HepG2 (cell line): Measurements from ENCODE around the gene CKAP5. TPM values are rescaled to one million over a fixed set of nuclear protein-coding genes. Genes with fewer than 3 reads are reported as not detected.

Experiments used
- ATAC-seq: fragments of 200-7000 bp; cut with Tn5 transposase; 3 replicates; pipeline ENCODE4 v1.9.1; 2020; ENCODE audit warnings: mild to moderate bottlenecking, moderate library complexity
- BruUV-seq: library from RNA; stranded (reverse); fragments of 400-500 nt; replicated peaks from 2 replicates; lab custom pipeline; 2021; lab: Mats Ljungman, UMichigan
- CTCF ChIA-PET: fragments of 300-600 bp; formaldehyde crosslinking; extraction: SDS; loops from one replicate; lab custom pipeline; 2021; ENCODE audit warnings: low total read pairs, inconsistent platforms, low intra/inter-chr PET ratio; lab: Yijun Ruan, JAX
- POLR2A ChIA-PET: fragments of 350-600 bp; sonication (Branson Sonifier 250); formaldehyde crosslinking; loops from one replicate; lab custom pipeline; 2020; ENCODE audit warnings: antibody characterized with exemption, inconsistent platforms; lab: Yijun Ruan, JAX
- DNase-seq: peaks from one replicate; pipeline ENCODE4 v3.0.0-alpha.2; 2015; ENCODE audit warnings: low spot score
- FAIRE-seq: peaks from 3 replicates; lab custom pipeline; 2011; peaks lifted over from hg19 to GRCh38; lab: Jason Lieb, UNC
- H2AFZ ChIP-seq: one replicate; pipeline ENCODE4 v1.6.1; 2011; ENCODE audit warnings: low read length, inconsistent platforms
- H3K27ac ChIP-seq: fragments of 300-600 bp; 3 replicates; pipeline ENCODE4 v1.8.0; 2011; ENCODE audit warnings: mixed run types, mild to moderate bottlenecking, mixed read lengths, low read length, inconsistent platforms; ENCODE audit not compliant: insufficient read depth; ENCODE audit errors: extremely low read length
- H3K27me3 ChIP-seq, 2 experiments: fragments of 200-600 bp in 1 of 2; 2 replicates in 1 of 2; 3 replicates in 1 of 2; pipeline versions ENCODE4 v1.6.0 to v1.8.0; 2011; ENCODE audit warnings: low read length in 2 of 2, mild to moderate bottlenecking in 2 of 2, moderate library complexity in 2 of 2, inconsistent platforms in 1 of 2; ENCODE audit not compliant: insufficient read depth in 2 of 2, control insufficient read depth in 1 of 2
- H3K36me3 ChIP-seq, 2 experiments: fragments of 200-600 bp in 1 of 2; replicated peaks in 1 of 2; 2 replicates in 1 of 2; 3 replicates in 1 of 2; pipeline versions ENCODE4 v1.5.1 to v1.8.0; 2011; ENCODE audit warnings: low read length in 2 of 2, inconsistent platforms in 1 of 2; ENCODE audit not compliant: insufficient read depth in 2 of 2, control insufficient read depth in 1 of 2
- H3K4me1 ChIP-seq: 2 replicates; pipeline ENCODE4 v1.5.1; 2012; ENCODE audit warnings: low read length, inconsistent platforms; ENCODE audit not compliant: insufficient read depth
- H3K4me2 ChIP-seq: 2 replicates; pipeline ENCODE4 v1.6.0; 2011; ENCODE audit warnings: low read depth, low read length, inconsistent platforms
- H3K4me3 ChIP-seq, 3 experiments: fragments of 200-600 bp in 1 of 3; sonication (generic), shearing (Covaris generic) in 1 of 3; replicated peaks in 1 of 3; 2 replicates each; pipeline ENCODE4 v1.5.1; 2011 to 2016; ENCODE audit warnings: low read length in 3 of 3, inconsistent platforms in 2 of 3, low read depth in 2 of 3, mild to moderate bottlenecking in 2 of 3, control low read depth in 1 of 3, mixed read lengths in 1 of 3; ENCODE audit not compliant: insufficient read depth in 1 of 3
- H3K79me2 ChIP-seq: one replicate; pipeline ENCODE4 v1.6.1; 2011; ENCODE audit warnings: low read length, inconsistent platforms; ENCODE audit not compliant: insufficient read depth
- H3K9ac ChIP-seq: 2 replicates; pipeline ENCODE4 v1.6.0; 2011; ENCODE audit warnings: mild to moderate bottlenecking, low read depth, low read length, inconsistent platforms; ENCODE audit not compliant: insufficient read depth
- H3K9me3 ChIP-seq: 2 replicates; pipeline ENCODE4 v1.5.1; 2012; ENCODE audit warnings: mild to moderate bottlenecking, low read length
- H4K20me1 ChIP-seq: 2 replicates; pipeline ENCODE4 v1.6.0; 2011; ENCODE audit warnings: inconsistent platforms, mild to moderate bottlenecking, low read length, moderate library complexity; ENCODE audit not compliant: insufficient read depth
- NFKBIZ ChIP-seq: IDR thresholded peaks from 2 replicates; pipeline ENCODE4 v1.6.1; 2018; ENCODE audit warnings: missing genetic modification reagents, missing compliant biosample characterization
- RFX1 ChIP-seq: fragments of 450-650 bp; IDR thresholded peaks from 2 replicates; pipeline ENCODE4 v1.6.1; 2017
- SKIL ChIP-seq: sonication (generic); formaldehyde crosslinking; IDR thresholded peaks from 2 replicates; pipeline ENCODE4 v1.8.0; 2022; ENCODE audit warnings: missing genetic modification reagents, mild to moderate bottlenecking, moderate library complexity, borderline replicate concordance
- TFE3 ChIP-seq: IDR thresholded peaks from 2 replicates; pipeline ENCODE4 v1.6.1; 2016
- TRIM22 ChIP-seq: fragments of 450-650 bp; IDR thresholded peaks from 2 replicates; pipeline ENCODE4 v1.6.1; 2017
- ZNF235 ChIP-seq: sonication (generic); formaldehyde crosslinking; IDR thresholded peaks from 2 replicates; pipeline ENCODE4 v1.8.1; 2023; ENCODE audit warnings: mild to moderate bottlenecking, missing genetic modification reagents, borderline replicate concordance
- ZNF24 ChIP-seq: fragments of 450-650 bp; IDR thresholded peaks from 2 replicates; pipeline ENCODE4 v1.6.1; 2017; ENCODE audit warnings: antibody characterized with exemption, mild to moderate bottlenecking
- ZNF576 ChIP-seq: sonication (generic); formaldehyde crosslinking; IDR thresholded peaks from 2 replicates; pipeline ENCODE4 v1.4.0; 2020; ENCODE audit warnings: mild to moderate bottlenecking, missing genetic modification reagents
- WGBS: methylation state at CpG from one replicate; pipeline ENCODE4 v1.1.6; 2017; ENCODE audit warnings: low lambda C conversion rate; 5-methylcytosine and 5-hydroxymethylcytosine counted together
- in situ Hi-C: cut with HindIII; loops from 2 replicates; pipeline ENCODE4 v1.10.0; 2017; ENCODE audit warnings: low pct_unique_long_range_greater_than_20kb; ENCODE audit not compliant: extremely low pct_ligation_motif_present
- intact Hi-C: fragments of 100-400 bp; cut with micrococcal nuclease; formaldehyde crosslinking; loops from one replicate; pipeline ENCODE4 v1.10.0; 2022; ENCODE audit not compliant: unreplicated experiment
- polyA plus RNA-seq, 8 experiments: library from polyadenylated mRNA; depleted of rRNA in 3 of 8; stranded (reverse) in 7 of 8; unstranded in 1 of 8; fragments of >200 nt; fragmentation: Illumina TruSeq in 4 of 8; extraction: Trizol in 4 of 8; gene quantifications; 2 replicates each; pipeline versions ENCODE4 v1.2.1 to v1.2.3, GENCODE V29; 2011 to 2016; ENCODE audit warnings: low read depth in 4 of 8, missing spikeins in 1 of 8, mixed read lengths in 1 of 8; ENCODE audit not compliant: insufficient read depth in 1 of 8
- total RNA-seq, 5 experiments: library from RNA; depleted of rRNA; stranded (reverse); fragments of >200 nt; fragmentation: Illumina TruSeq; extraction: Trizol; gene quantifications; 2 replicates each; pipeline ENCODE4 v1.2.3, GENCODE V29; 2016; ENCODE audit warnings: low read depth in 1 of 5

The CKAP5 gene
- total and polyA plus RNA-seq, 2 of the 13 experiments (the other 11 are each of a cell fraction or from before 2014, with no cell fraction given): 79.2 to 103 TPM

GRCh38 chr11:46855863-46856262 lies 9.8 kb upstream of the CKAP5 start:
- H3K79me2 ChIP-seq: no peaks in the 10 kb centered on the region
- H3K9ac ChIP-seq: no peak overlapping the region
- ATAC-seq: no peak
- H3K27me3 ChIP-seq: no peaks in the 10 kb centered on the region
- TF ChIP-seq ZNF235 (CRISPR knock-in tag) (no peak), SKIL (CRISPR knock-in tag) (no peak), RFX1 (no peak), TFE3 (CRISPR knock-in tag) (no peak), ZNF24 (0 out of 2 replicates have a peak, but pooled peaks have one; percentile 65), ZNF576 (CRISPR knock-in tag) (no peak), NFKBIZ (CRISPR knock-in tag) (no peak), TRIM22 (no peak)
- TF ChIP-seq, all 625 proteins: peak for 1
- no peak overlapping the region for H2AFZ ChIP-seq
- peaks cover 5% of the 10 kb centered on the region for H3K9me3 ChIP-seq
- intact Hi-C loops (no loop called here), in situ Hi-C loops (no loop called here)
- H3K4me3 ChIP-seq: no peak overlapping the region
- H3K4me2 ChIP-seq: no peak overlapping the region
- ChIA-PET POLR2A (no interaction called here), CTCF (no interaction called here)
- H4K20me1 ChIP-seq: no peaks in the 10 kb centered on the region
- FAIRE-seq (no peak), DNase-seq (no peak)
- H3K27ac ChIP-seq: peak overlapping the region; percentile 56
- BruUV-seq: no TSS peak
- peaks cover 29% of the 10 kb centered on the region for H3K4me1 ChIP-seq
- peaks cover 5 to 23% of the 10 kb centered on the region in 2 experiments for H3K36me3 ChIP-seq
- WGBS: 98% methylated on average over 2 of the region's 2 CpGs
